Neuronal stem cell (in vitro differentiated cells): ENCODE results near the gene PPM1J.

ENCODE experiments used
- DNase-seq: peaks from one replicate; pipeline ENCODE4 v3.0.0-alpha.2; 2013; ENCODE audit warnings: low spot score
- H2AFZ ChIP-seq: one replicate; pipeline ENCODE4 v1.6.1; 2013; ENCODE audit warnings: mild to moderate bottlenecking, low read length, inconsistent platforms
- H2AK5ac ChIP-seq: 2 replicates; pipeline ENCODE4 v1.6.1; 2013; ENCODE audit warnings: low read depth, mild to moderate bottlenecking, inconsistent platforms, low read length, moderate library complexity, mixed read lengths
- H2BK120ac ChIP-seq: 2 replicates; pipeline ENCODE4 v1.6.1; 2013; ENCODE audit warnings: low read depth, mild to moderate bottlenecking, inconsistent platforms, low read length, moderate library complexity, mixed read lengths
- H2BK12ac ChIP-seq: one replicate; pipeline ENCODE4 v1.6.1; 2013; ENCODE audit warnings: low read length, inconsistent platforms
- H2BK15ac ChIP-seq: 2 replicates; pipeline ENCODE4 v1.6.1; 2013; ENCODE audit warnings: mild to moderate bottlenecking, low read length, inconsistent platforms, mixed read lengths
- H2BK5ac ChIP-seq: one replicate; pipeline ENCODE4 v1.6.1; 2013; ENCODE audit warnings: inconsistent platforms, mild to moderate bottlenecking, low read length, moderate library complexity
- H3K14ac ChIP-seq: one replicate; pipeline ENCODE4 v1.6.1; 2013; ENCODE audit warnings: low read length, inconsistent platforms
- H3K18ac ChIP-seq: 2 replicates; pipeline ENCODE4 v1.6.1; 2013; ENCODE audit warnings: low read length, inconsistent platforms
- H3K23ac ChIP-seq: 2 replicates; pipeline ENCODE4 v1.6.1; 2013; ENCODE audit warnings: low read depth, mild to moderate bottlenecking, mixed read lengths, low read length, inconsistent platforms; ENCODE audit not compliant: poor library complexity
- H3K27ac ChIP-seq: replicated peaks from 3 replicates; pipeline ENCODE4 v1.5.1; 2013; ENCODE audit warnings: low read length, inconsistent platforms
- H3K27me3 ChIP-seq, 3 experiments: 2 replicates each; pipeline ENCODE4 v1.6.1; 2013; ENCODE audit warnings: low read length in 3 of 3, mild to moderate bottlenecking in 2 of 3, inconsistent platforms in 1 of 3, low read depth in 1 of 3, mixed read lengths in 1 of 3, moderate library complexity in 1 of 3; ENCODE audit not compliant: control insufficient read depth in 3 of 3, insufficient read depth in 3 of 3
- H3K36me3 ChIP-seq, 2 donors: replicated peaks in 1 of 2; 2 replicates each; pipeline ENCODE4 v1.6.1; 2013; ENCODE audit warnings: low read length in 2 of 2; ENCODE audit not compliant: control insufficient read depth in 2 of 2, insufficient read depth in 2 of 2
- H3K4ac ChIP-seq: 2 replicates; pipeline ENCODE4 v1.6.1; 2013; ENCODE audit warnings: inconsistent platforms, mild to moderate bottlenecking, low read length, moderate library complexity
- H3K4me1 ChIP-seq, 2 donors: 1 replicate in 1 of 2; 2 replicates in 1 of 2; pipeline ENCODE4 v1.6.1; 2013; ENCODE audit warnings: low read length in 2 of 2, low read depth in 1 of 2; ENCODE audit not compliant: control insufficient read depth in 2 of 2, insufficient read depth in 1 of 2
- H3K4me2 ChIP-seq: one replicate; pipeline ENCODE4 v1.6.1; 2013; ENCODE audit warnings: mild to moderate bottlenecking, low read length, inconsistent platforms; ENCODE audit not compliant: insufficient read depth, poor library complexity, severe bottlenecking
- H3K4me3 ChIP-seq, 2 donors: 2 replicates each; pipeline ENCODE4 v1.5.1; 2013; ENCODE audit warnings: low read length in 2 of 2, mild to moderate bottlenecking in 2 of 2, inconsistent platforms in 1 of 2, moderate library complexity in 1 of 2
- H3K79me1 ChIP-seq: one replicate; pipeline ENCODE4 v1.6.1; 2013; ENCODE audit warnings: low read depth, mild to moderate bottlenecking, inconsistent platforms, low read length, moderate library complexity
- H3K9ac ChIP-seq: one replicate; pipeline ENCODE4 v1.6.1; 2013; ENCODE audit warnings: mild to moderate bottlenecking, low read depth, low read length, inconsistent platforms; ENCODE audit not compliant: poor library complexity
- H3K9me3 ChIP-seq, 2 donors: replicated peaks in 1 of 2; 2 replicates each; pipeline versions ENCODE3 to v1.6.1; 2013; ENCODE audit warnings: low read length in 2 of 2, mild to moderate bottlenecking in 2 of 2, inconsistent platforms in 1 of 2, low read depth in 1 of 2, mixed read lengths in 1 of 2, moderate library complexity in 1 of 2; ENCODE audit not compliant: control insufficient read depth in 2 of 2, insufficient read depth in 1 of 2
- H4K8ac ChIP-seq: one replicate; pipeline ENCODE4 v1.6.1; 2013; ENCODE audit warnings: low read depth, mild to moderate bottlenecking, inconsistent platforms, low read length, moderate library complexity
- H4K91ac ChIP-seq: one replicate; pipeline ENCODE4 v1.6.1; 2013; ENCODE audit warnings: low read length, low read depth, mild to moderate bottlenecking, inconsistent platforms; ENCODE audit not compliant: poor library complexity
- WGBS, 2 donors: extraction: QIAGEN DNeasy Blood & Tissue Kit; methylation state at CpG; one replicate each; pipeline ENCODE4 v1.1.7; 2013; ENCODE audit warnings: missing lambda C conversion rate in 2 of 2, mixed read lengths in 1 of 2; ENCODE audit not compliant: insufficient read length in 2 of 2, insufficient replicate concordance in 1 of 2; ENCODE audit errors: extremely low coverage in 2 of 2; 5-methylcytosine and 5-hydroxymethylcytosine counted together

The PPM1J gene

DNA sequence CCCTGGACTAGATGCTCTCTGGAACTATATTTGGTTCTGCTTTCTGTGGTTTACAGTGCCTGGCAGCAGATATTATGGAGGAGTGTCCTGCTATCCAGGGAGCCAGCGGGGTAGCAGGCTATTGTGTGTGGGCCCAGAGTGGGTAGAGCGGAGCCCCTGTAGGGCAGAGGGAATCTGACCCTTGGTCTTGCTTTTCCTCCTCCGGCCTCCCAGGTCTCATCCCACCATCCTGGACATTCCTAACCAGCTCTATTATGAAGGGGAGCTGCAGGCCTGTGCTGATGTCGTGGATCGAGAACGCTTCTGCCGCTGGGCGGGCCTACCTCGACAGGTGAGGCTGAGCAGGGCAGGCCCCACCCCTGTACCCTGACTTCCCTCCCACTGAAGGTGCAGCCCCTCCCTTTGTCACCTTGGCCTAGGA lies 17.3 kb downstream of the PPM1J start:
- H3K23ac ChIP-seq: no peak overlapping the region
- no peaks in the 10 kb centered on the region for H3K9me3 ChIP-seq
- no peak overlapping the region for H3K4me2 ChIP-seq
- H2BK5ac ChIP-seq: no peak overlapping the region
- H4K91ac ChIP-seq: no peak overlapping the region
- H2AFZ ChIP-seq: no peak overlapping the region
- DNase-seq: no peak
- no peak overlapping the region for H2BK120ac ChIP-seq
- H3K14ac ChIP-seq: no peak overlapping the region
- WGBS, 2 donors: no CpG with 5 or more reads among the region's 9 CpGs
- H3K9ac ChIP-seq: no peak overlapping the region
- H3K27ac ChIP-seq: no peak overlapping the region
- H2BK15ac ChIP-seq: no peak overlapping the region
- peaks cover 5 to 16% of the 10 kb centered on the region in 2 donors for H3K4me1 ChIP-seq
- no peaks in the 10 kb centered on the region for H3K27me3 ChIP-seq
- no peaks in the 10 kb centered on the region for H3K79me1 ChIP-seq
- H3K18ac ChIP-seq: no peak overlapping the region
- H3K4me3 ChIP-seq: peak overlapping the region in 1 of 2 donors; percentile 30
- H3K4ac ChIP-seq: no peak overlapping the region
- no peak overlapping the region for H4K8ac ChIP-seq
- no peak overlapping the region for H2BK12ac ChIP-seq
- H3K36me3 ChIP-seq: peaks cover 59 to 100% of the 10 kb centered on the region in 2 donors
- H2AK5ac ChIP-seq: no peak overlapping the region

DNA sequence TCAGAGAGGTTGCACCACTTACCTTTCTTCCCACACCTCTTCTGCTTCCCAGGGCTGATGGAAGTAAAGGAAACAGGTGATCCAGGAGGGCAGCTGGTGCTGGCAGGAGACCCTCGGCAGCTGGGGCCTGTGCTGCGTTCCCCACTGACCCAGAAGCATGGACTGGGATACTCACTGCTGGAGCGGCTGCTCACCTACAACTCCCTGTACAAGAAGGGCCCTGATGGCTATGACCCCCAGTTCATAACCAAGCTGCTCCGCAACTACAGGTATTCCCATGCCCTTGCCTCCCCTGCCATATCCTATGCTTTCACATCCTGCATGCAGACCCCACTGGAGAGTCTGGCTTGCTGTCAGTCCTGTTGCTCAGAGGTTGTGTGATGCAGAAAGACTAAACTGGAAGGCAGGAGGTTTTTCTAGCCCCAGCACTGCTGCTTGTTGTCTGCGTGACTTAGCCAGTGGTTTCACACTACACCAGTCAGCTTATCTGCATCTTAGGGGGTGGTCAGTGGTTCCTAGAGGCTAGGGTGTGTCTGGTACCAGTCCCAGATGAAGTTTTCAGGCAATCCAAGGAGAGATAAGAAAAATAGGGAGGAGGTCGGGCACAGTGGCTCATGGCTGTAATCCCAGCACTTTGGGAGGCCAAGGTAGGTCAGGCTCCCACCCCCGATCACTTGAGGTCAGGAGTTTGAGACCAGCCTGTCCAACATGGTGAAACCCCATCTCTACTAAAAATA lies 18.4 kb downstream of the PPM1J start:
- WGBS, 2 donors: no CpG with 5 or more reads among the region's 7 CpGs
- no peak overlapping the region for H3K27ac ChIP-seq
- peak overlapping the region in 1 of 2 donors; percentile 5 for H3K4me3 ChIP-seq
- DNase-seq: no peak
- peaks cover 5 to 16% of the 10 kb centered on the region in 2 donors for H3K4me1 ChIP-seq
- H3K27me3 ChIP-seq: no peaks in the 10 kb centered on the region
- no peak overlapping the region for H4K8ac ChIP-seq
- H2AK5ac ChIP-seq: no peak overlapping the region
- no peaks in the 10 kb centered on the region for H3K79me1 ChIP-seq
- no peak overlapping the region for H3K23ac ChIP-seq
- H3K4ac ChIP-seq: no peak overlapping the region
- no peak overlapping the region for H2AFZ ChIP-seq
- no peak overlapping the region for H2BK5ac ChIP-seq
- H2BK120ac ChIP-seq: no peak overlapping the region
- H3K36me3 ChIP-seq: peaks cover 63 to 100% of the 10 kb centered on the region in 2 donors
- no peak overlapping the region for H3K18ac ChIP-seq
- H3K4me2 ChIP-seq: no peak overlapping the region
- H2BK15ac ChIP-seq: no peak overlapping the region
- no peak overlapping the region for H2BK12ac ChIP-seq
- H4K91ac ChIP-seq: no peak overlapping the region
- H3K14ac ChIP-seq: no peak overlapping the region
- no peak overlapping the region for H3K9ac ChIP-seq
- H3K9me3 ChIP-seq: no peaks in the 10 kb centered on the region

DNA sequence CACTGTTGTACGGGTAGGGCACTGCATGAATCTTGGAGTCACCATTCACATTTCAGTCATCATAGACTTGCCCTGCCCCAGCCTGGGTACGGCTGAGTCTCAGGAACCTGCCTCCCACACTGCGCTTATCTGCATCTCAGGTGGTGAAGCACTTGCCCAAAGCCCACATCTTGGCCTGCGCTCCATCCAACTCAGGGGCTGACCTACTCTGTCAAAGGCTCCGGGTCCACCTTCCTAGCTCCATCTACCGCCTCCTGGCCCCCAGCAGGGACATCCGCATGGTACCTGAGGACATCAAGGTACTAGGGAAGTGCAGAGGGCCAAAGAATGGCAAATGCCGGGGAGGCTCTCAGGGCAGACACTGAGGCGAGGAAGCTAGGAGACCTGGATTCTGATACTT lies 19.9 kb downstream of the PPM1J start:
- H2BK5ac ChIP-seq: no peak overlapping the region
- no CpG with 5 or more reads among the region's 9 CpGs for WGBS, 2 donors
- H3K4me2 ChIP-seq: no peak overlapping the region

DNA sequence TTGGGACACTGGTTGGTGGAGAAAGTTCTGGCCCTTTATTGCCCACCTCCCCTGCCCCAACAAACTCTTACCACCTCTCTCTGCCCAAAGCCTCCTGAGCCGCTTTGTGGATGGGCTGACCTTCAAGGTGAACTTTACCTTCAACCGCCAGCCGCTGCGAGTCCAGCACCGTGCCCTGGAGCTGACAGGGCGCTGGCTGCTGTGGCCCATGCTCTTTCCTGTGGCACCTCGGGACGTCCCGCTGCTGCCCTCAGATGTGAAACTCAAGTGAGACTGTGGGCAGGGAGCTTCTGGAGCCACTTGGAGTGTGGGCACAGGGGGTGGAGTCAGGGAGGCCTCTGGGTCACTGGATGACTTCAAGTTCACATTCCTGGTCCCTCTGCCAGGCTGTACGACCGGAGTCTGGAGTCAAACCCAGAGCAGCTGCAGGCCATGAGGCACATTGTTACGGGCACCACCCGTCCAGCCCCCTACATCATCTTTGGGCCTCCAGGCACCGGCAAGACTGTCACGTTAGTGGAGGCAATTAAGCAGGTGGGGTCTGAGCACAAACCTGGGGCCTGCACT lies 20.7 kb downstream of the PPM1J start:
- no peak for DNase-seq

More for the DNA sequence above, 19.9 kb downstream of the PPM1J start:
- Histone ChIP-seq H3K36me3 (peaks cover 60 to 98% of the 10 kb centered on the region in 2 donors), H4K91ac (no peak overlapping the region), H2BK15ac (no peak overlapping the region), H2AFZ (no peak overlapping the region), H3K9ac (no peak overlapping the region), H3K9me3 (no peaks in the 10 kb centered on the region), H2BK12ac (no peak overlapping the region), H3K23ac (no peak overlapping the region), H3K27ac (no peak overlapping the region), H3K14ac (no peak overlapping the region), H2BK120ac (no peak overlapping the region), H3K4ac (no peak overlapping the region), H3K4me3 (no peak overlapping the region), H4K8ac (no peak overlapping the region), H2AK5ac (no peak overlapping the region), H3K4me1 (peaks cover 2 to 3% of the 10 kb centered on the region in 2 donors), H3K79me1 (no peaks in the 10 kb centered on the region), H3K27me3 (no peaks in the 10 kb centered on the region), H3K18ac (no peak overlapping the region)
- no peak for DNase-seq

More for the DNA sequence above, 20.7 kb downstream of the PPM1J start:
- no peak overlapping the region for H2AK5ac ChIP-seq
- no peaks in the 10 kb centered on the region for H3K9me3 ChIP-seq
- H3K4me1 ChIP-seq: no peaks in the 10 kb centered on the region
- no peak overlapping the region for H4K8ac ChIP-seq
- H3K79me1 ChIP-seq: no peaks in the 10 kb centered on the region
- no peak overlapping the region for H3K9ac ChIP-seq
- H3K36me3 ChIP-seq: peaks cover 57 to 98% of the 10 kb centered on the region in 2 donors
- no peak overlapping the region for H3K18ac ChIP-seq
- no peaks in the 10 kb centered on the region for H3K27me3 ChIP-seq
- WGBS, 2 donors: no CpG with 5 or more reads among the region's 15 CpGs
- no peak overlapping the region for H2AFZ ChIP-seq
- no peak overlapping the region for H3K4me2 ChIP-seq
- H3K14ac ChIP-seq: no peak overlapping the region
- no peak overlapping the region for H2BK5ac ChIP-seq
- H3K4ac ChIP-seq: no peak overlapping the region
- no peak overlapping the region for H2BK120ac ChIP-seq
- H2BK15ac ChIP-seq: no peak overlapping the region
- no peak overlapping the region for H2BK12ac ChIP-seq
- H4K91ac ChIP-seq: no peak overlapping the region
- H3K27ac ChIP-seq: no peak overlapping the region
- no peak overlapping the region for H3K23ac ChIP-seq
- H3K4me3 ChIP-seq: no peak overlapping the region
